ENCODE data around the gene ARHGAP18. TPM values are rescaled to one million over a fixed set of nuclear protein-coding genes. Genes with fewer than 3 reads are reported as not detected.

ARHGAP18 gene
- total RNA-seq, 1 experiment from 2014 or later: 2.4 TPM

DNA sequence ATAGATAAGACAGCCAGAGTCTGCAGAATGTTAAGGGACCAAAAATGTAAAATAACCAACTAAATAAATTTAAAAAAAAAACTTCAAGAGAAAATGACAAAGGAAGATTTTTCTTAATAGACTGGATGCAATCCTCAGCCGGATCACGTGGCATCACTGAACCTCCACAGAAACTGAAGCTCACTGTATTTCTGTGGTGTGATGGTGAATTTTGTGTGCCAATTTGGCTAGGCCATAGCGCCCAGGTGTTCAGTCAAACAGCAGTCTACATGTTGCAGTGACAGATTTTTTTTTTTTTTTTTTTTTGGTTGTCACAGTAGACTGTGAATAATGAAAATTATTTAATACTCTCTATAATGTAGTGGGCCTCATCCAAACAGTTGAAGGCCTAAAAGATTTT, 95.5 kb downstream of the ARHGAP18 start:
- Histone ChIP-seq H3K23ac (ENCODE audit: insufficient read length, low read depth, low read length) (no peak overlapping the region), H3K27ac (ENCODE audit: insufficient read length, low read depth, low read length) (no peak overlapping the region), H4K8ac (replicated peaks; ENCODE audit: insufficient read length, low read depth, low read length) (no peak overlapping the region), H2BK15ac (ENCODE audit: low read depth, low read length) (no peak overlapping the region), H3K56ac (ENCODE audit: insufficient read length, low read depth, low read length) (no peak overlapping the region), H3K9me3 (ENCODE audit: control insufficient read depth, low read depth, low read length) (no peaks in the 10 kb centered on the region), H2AFZ (ENCODE audit: low read length) (no peak overlapping the region), H3K18ac (ENCODE audit: insufficient read length, low read depth, low read length) (no peak overlapping the region), H2BK5ac (ENCODE audit: insufficient read length, low read length) (no peak overlapping the region), H3K79me1 (ENCODE audit: insufficient read depth, low read depth, low read length, poor library complexity, severe bottlenecking) (no peaks in the 10 kb centered on the region), H3K9ac (ENCODE audit: extremely low read depth, insufficient read length, low read length) (no peak overlapping the region), H2BK120ac (ENCODE audit: low read depth, low read length, poor library complexity, severe bottlenecking) (no peak overlapping the region), H2BK12ac (ENCODE audit: insufficient read length, low read depth, low read length) (no peak overlapping the region), H3K4ac (ENCODE audit: low read depth, low read length) (no peak overlapping the region), H3K79me2 (ENCODE audit: insufficient read depth, low read length) (no peaks in the 10 kb centered on the region), H2AK5ac (ENCODE audit: insufficient read length, low read length) (no peak overlapping the region), H2BK20ac (ENCODE audit: low read depth, low read length, poor library complexity, severe bottlenecking) (no peak overlapping the region), H3K4me1 (ENCODE audit: insufficient read depth, low read length) (no peaks in the 10 kb centered on the region), H3K4me2 (ENCODE audit: insufficient read depth, insufficient read length, low read length) (no peak overlapping the region), H4K5ac (ENCODE audit: insufficient read length, low read depth, low read length) (no peak overlapping the region), H4K20me1 (ENCODE audit: control insufficient read depth, insufficient read depth, insufficient read length) (no peaks in the 10 kb centered on the region), H3K23me2 (ENCODE audit: insufficient read length, low read depth, low read length, poor library complexity, severe bottlenecking) (no peaks in the 10 kb centered on the region), H3K27me3 (ENCODE audit: insufficient read depth, low read length) (no peaks in the 10 kb centered on the region), H4K91ac (ENCODE audit: insufficient read length, low read depth, low read length) (no peak overlapping the region), H3K14ac (ENCODE audit: insufficient read depth, low read length) (no peak overlapping the region), H3T11ph (ENCODE audit: low read length) (no peak overlapping the region)
- no peak for DNase-seq
- peaks cover 5 to 7% of the 10 kb centered on the region in 2 experiments for H3K9me3 Mint-ChIP-seq
- peaks cover 8 to 11% of the 10 kb centered on the region in 2 experiments for H3K4me1 Mint-ChIP-seq
- TF ChIP-seq, protein P1, sequence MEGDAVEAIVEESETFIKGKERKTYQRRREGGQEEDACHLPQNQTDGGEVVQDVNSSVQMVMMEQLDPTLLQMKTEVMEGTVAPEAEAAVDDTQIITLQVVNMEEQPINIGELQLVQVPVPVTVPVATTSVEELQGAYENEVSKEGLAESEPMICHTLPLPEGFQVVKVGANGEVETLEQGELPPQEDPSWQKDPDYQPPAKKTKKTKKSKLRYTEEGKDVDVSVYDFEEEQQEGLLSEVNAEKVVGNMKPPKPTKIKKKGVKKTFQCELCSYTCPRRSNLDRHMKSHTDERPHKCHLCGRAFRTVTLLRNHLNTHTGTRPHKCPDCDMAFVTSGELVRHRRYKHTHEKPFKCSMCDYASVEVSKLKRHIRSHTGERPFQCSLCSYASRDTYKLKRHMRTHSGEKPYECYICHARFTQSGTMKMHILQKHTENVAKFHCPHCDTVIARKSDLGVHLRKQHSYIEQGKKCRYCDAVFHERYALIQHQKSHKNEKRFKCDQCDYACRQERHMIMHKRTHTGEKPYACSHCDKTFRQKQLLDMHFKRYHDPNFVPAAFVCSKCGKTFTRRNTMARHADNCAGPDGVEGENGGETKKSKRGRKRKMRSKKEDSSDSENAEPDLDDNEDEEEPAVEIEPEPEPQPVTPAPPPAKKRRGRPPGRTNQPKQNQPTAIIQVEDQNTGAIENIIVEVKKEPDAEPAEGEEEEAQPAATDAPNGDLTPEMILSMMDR (conservative IDR thresholded peaks at IDR 0.05): no peak
- no peaks in the 10 kb centered on the region; the same call in 1 of the 2 replicates for H3K27me3 Mint-ChIP-seq (ENCODE audit: low read depth)
- H3K4me3 Mint-ChIP-seq: no peak overlapping the region
- H3K27ac Mint-ChIP-seq: no peak overlapping the region
- H3K36me3 Mint-ChIP-seq (ENCODE audit: insufficient read depth in 1 of 3, low read depth in 3 of 3): peaks cover 4 to 6% (median 6%) of the 10 kb centered on the region in 3 experiments; a peak in 6 of 7 replicates
- WGBS (ENCODE audit: extremely low coverage, insufficient read length, low lambda C conversion rate): no CpG with 5 or more reads among the region's 3 CpGs
